Osteoblast (primary cell): ENCODE measurements around the gene SLC27A5. TPM values are rescaled to one million over a fixed set of nuclear protein-coding genes. Genes with fewer than 3 reads are reported as not detected.
"Not testable (repeated sequence)": the region's sequence is repeated elsewhere in the genome, so short reads cannot be mapped to it uniquely, and the experiment has no call there.

Experiments used
- DNase-seq: peaks from one replicate; pipeline ENCODE4 v3.0.0; 2011; ENCODE audit warnings: low spot score, mixed read lengths; ENCODE audit not compliant: insufficient read length; ENCODE audit errors: missing footprints
- H2AFZ ChIP-seq: 2 replicates; pipeline ENCODE4 v1.6.0; 2011; ENCODE audit warnings: mild to moderate bottlenecking, low read length
- H3K27ac ChIP-seq: 2 replicates; pipeline ENCODE4 v1.5.1; 2011; ENCODE audit warnings: mild to moderate bottlenecking, low read depth, low read length, moderate library complexity
- H3K27me3 ChIP-seq: 2 replicates; pipeline ENCODE4 v1.6.0; 2012; ENCODE audit warnings: mild to moderate bottlenecking, control low read depth, inconsistent platforms, low read length, moderate library complexity; ENCODE audit not compliant: insufficient read depth
- H3K36me3 ChIP-seq: 2 replicates; pipeline ENCODE4 v1.5.1; 2011; ENCODE audit warnings: mild to moderate bottlenecking, low read length, control low read depth, moderate library complexity; ENCODE audit not compliant: insufficient read depth
- H3K4me1 ChIP-seq: 2 replicates; pipeline ENCODE4 v1.5.1; 2011; ENCODE audit warnings: mild to moderate bottlenecking, low read length, control low read depth, moderate library complexity; ENCODE audit not compliant: insufficient read depth
- H3K4me2 ChIP-seq: 2 replicates; pipeline ENCODE4 v1.6.0; 2011; ENCODE audit warnings: mild to moderate bottlenecking, low read length; ENCODE audit not compliant: insufficient read depth
- H3K4me3 ChIP-seq: fragments of 200-600 bp; sonication (generic); 3 replicates; pipeline ENCODE4 v1.5.1; 2012; ENCODE audit warnings: mild to moderate bottlenecking, low read length, inconsistent platforms; ENCODE audit not compliant: insufficient read depth
- H3K79me2 ChIP-seq: 2 replicates; pipeline ENCODE4 v1.6.0; 2012; ENCODE audit warnings: mild to moderate bottlenecking, low read length, control low read depth, inconsistent platforms; ENCODE audit not compliant: insufficient read depth
- H3K9me3 ChIP-seq: 2 replicates; pipeline ENCODE4 v1.5.1; 2011; ENCODE audit warnings: low read depth, low read length, control low read depth
- H4K20me1 ChIP-seq: 2 replicates; pipeline ENCODE4 v1.6.0; 2012; ENCODE audit warnings: mild to moderate bottlenecking, low read length, control low read depth; ENCODE audit not compliant: insufficient read depth
- total RNA-seq: library from RNA; depleted of rRNA; stranded (reverse); fragments of >200 nt; gene quantifications from 2 replicates; pipeline ENCODE4 v1.2.3, GENCODE V29; 2012
- TF ChIP-seq, protein P1 (sequence below): IDR thresholded peaks from 2 replicates; pipeline ENCODE4 v1.5.1; 2011; ENCODE audit warnings: mild to moderate bottlenecking, low read depth, low read length, moderate library complexity; ENCODE audit errors: extremely low read depth

The SLC27A5 gene
- total RNA-seq, 1 donor = 6.5 TPM

DNA sequence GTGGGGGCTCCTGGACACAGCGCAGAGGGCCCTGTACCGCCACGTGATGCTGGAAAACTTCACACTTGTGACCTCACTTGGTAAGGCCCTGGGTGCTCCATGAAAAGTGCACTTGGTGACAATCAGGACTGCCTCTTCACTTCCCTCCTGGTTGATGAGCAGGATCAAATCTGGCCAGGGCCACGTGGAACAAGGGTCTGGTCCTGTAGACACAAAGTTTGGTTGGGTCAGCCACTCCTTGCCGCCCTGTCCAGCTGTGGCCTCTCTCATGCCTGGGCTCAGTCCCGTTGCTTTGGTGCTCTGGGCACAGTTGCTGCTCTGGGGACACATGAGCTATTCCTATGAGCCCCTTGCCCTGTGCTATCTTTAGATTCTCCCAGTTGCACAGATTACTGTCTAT is 58.0 kb downstream of the SLC27A5 start:
- H3K27me3 ChIP-seq = no peaks in the 10 kb centered on the region
- H3K27ac ChIP-seq = no peak overlapping the region
- H3K4me1 ChIP-seq = peaks cover 6% of the 10 kb centered on the region
- H3K9me3 ChIP-seq = no peaks in the 10 kb centered on the region
- peaks cover 17% of the 10 kb centered on the region for H3K36me3 ChIP-seq
- TF ChIP-seq, protein P1, sequence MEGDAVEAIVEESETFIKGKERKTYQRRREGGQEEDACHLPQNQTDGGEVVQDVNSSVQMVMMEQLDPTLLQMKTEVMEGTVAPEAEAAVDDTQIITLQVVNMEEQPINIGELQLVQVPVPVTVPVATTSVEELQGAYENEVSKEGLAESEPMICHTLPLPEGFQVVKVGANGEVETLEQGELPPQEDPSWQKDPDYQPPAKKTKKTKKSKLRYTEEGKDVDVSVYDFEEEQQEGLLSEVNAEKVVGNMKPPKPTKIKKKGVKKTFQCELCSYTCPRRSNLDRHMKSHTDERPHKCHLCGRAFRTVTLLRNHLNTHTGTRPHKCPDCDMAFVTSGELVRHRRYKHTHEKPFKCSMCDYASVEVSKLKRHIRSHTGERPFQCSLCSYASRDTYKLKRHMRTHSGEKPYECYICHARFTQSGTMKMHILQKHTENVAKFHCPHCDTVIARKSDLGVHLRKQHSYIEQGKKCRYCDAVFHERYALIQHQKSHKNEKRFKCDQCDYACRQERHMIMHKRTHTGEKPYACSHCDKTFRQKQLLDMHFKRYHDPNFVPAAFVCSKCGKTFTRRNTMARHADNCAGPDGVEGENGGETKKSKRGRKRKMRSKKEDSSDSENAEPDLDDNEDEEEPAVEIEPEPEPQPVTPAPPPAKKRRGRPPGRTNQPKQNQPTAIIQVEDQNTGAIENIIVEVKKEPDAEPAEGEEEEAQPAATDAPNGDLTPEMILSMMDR = no peak
- no peak overlapping the region for H3K4me3 ChIP-seq
- H3K79me2 ChIP-seq = peaks cover 2% of the 10 kb centered on the region
- no peak for DNase-seq
- H3K4me2 ChIP-seq = no peak overlapping the region
- no peak overlapping the region for H2AFZ ChIP-seq
- H4K20me1 ChIP-seq = no peaks in the 10 kb centered on the region

DNA sequence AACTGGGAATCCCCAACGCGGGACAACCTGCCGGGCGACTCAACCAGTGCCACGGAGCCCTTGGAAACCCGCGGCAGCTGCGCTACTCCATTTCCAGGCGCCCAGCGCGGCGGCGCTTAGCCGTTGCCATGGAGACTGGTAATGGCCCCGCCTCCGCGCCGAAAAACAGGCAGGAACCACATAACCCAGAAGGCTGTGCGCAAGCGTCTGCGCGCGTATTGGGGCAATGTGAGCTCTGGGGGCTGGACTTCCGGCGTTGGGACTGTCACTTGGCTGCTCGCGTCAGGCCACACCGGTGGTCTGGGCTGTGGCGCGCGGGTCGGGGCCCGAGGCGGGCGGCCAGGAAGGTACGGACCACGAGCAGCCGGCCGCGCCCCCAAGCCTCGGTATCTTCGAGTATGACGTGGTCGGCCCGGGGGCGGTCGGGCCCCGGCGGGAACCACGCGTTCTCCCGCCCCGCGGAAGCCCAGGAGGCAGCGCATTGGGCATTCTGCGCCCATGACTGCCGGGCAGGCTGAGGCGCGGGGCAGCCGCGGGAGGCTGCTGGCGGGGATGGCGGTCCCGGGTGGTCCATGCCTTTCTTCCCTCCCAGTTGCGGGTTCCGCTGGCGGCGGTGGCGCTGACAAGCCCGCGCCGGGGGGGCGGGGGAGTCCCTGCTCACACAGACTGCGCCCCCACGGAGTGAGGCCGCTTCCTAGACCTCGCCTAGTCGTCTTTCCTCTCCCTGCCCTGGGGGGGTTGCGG is 60.3 kb downstream of the SLC27A5 start, which contains the start of gene ZNF324B:
Gene ZNF324B, plus strand, starts transcription at position 265 of the 744 bp plus-strand sequence. CDS start 2,080 bp downstream, outside the sequence.
- peak within 1 kb of the TSS; percentile 92 for H3K4me3 ChIP-seq
- no peaks in the 10 kb centered on the region for H3K9me3 ChIP-seq
- peak within 1 kb of the TSS; percentile 96 for H3K4me2 ChIP-seq
- peak; percentile 99 for DNase-seq
- H3K79me2 ChIP-seq = peaks cover 2% of the 10 kb centered on the region
- H3K27me3 ChIP-seq = no peaks in the 10 kb centered on the region
- H3K36me3 ChIP-seq = peaks cover 15% of the 10 kb centered on the region
- peak within 1 kb of the TSS; percentile 41 for H3K27ac ChIP-seq
- peak within 1 kb of the TSS; percentile 97 for H2AFZ ChIP-seq
- H4K20me1 ChIP-seq = no peaks in the 10 kb centered on the region
- TF ChIP-seq, protein P1 = no peak
- peaks cover 6% of the 10 kb centered on the region for H3K4me1 ChIP-seq

DNA sequence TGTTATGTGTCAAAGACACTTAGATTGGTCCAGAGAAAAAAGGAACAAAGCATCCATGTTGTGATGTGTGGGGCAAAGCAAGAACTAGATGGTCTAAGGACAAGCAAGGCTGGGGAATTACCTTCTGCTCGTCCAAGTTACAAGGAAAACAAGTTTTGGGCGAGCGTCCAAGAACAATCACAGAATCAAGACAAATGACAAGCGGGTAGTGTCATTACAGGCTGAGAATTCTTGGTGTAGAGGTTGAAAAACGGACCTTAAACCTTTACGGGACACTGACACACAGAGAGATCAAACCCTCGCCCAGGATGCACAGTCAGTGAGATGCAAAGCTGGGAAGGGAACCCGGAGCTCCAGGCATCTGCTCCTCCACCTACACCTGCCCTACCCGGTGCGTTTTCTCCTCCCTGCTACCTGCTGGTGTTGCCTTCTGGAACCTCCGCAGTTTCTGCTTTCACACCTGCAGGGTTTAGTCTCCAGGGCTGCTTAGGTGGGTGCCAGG is 60.9 kb downstream of the SLC27A5 start:
- Histone ChIP-seq H3K4me3 (peak overlapping the region; percentile 92), H3K27me3 (no peaks in the 10 kb centered on the region), H2AFZ (peak overlapping the region; percentile 97), H3K4me1 (peaks cover 6% of the 10 kb centered on the region), H3K36me3 (peaks cover 11% of the 10 kb centered on the region), H3K4me2 (peak overlapping the region; percentile 96), H3K27ac (no peak overlapping the region), H3K79me2 (peaks cover 2% of the 10 kb centered on the region), H4K20me1 (no peaks in the 10 kb centered on the region), H3K9me3 (no peaks in the 10 kb centered on the region)
- TF ChIP-seq, protein P1 = no peak
- DNase-seq = no peak

DNA sequence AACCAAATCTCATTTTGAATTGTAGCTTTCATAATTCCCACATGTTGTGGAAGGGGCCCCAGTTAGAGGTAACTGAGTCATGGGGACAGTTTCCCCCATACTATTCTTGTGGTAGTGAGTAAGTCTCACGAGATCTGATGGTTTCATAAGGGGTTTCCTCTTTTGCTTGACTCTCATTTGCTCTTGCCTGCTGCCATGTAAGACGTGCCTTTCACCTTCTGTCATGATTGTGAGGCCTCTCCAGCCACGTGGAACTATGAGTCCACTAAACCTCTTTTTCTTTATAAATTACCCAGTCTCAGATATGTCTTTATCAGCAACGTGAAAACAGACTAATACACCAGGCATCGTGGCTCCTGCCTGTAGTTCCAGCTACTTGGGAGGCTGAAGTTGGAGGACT is 61.8 kb downstream of the SLC27A5 start:
- not testable (repeated sequence) for H3K27me3 ChIP-seq, H4K20me1 ChIP-seq, H3K27ac ChIP-seq, H3K4me3 ChIP-seq, H3K79me2 ChIP-seq, DNase-seq, H3K4me1 ChIP-seq, H3K4me2 ChIP-seq, H2AFZ ChIP-seq, H3K9me3 ChIP-seq
- H3K36me3 ChIP-seq = peaks cover 11% of the 10 kb centered on the region

DNA sequence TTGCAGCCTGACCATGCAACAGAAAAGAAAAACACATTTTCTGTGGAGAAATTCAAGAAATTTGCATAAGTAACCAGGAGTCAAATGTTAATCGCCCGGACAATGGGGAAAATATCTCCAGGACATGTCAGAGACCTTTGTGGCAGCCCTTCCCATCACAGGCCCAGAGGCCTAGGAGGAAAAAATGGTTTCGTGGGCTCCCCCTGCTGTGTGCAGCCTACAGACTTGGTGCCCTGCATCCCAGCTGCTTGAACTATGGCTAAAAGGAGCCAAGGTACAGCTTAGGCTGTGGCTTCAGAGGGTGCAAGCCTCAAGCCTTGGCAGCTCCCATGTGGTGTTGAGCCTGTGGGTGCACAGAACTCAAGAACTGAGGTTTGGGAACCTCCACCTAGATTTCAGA is 62.9 kb downstream of the SLC27A5 start:
- H3K27me3 ChIP-seq, H2AFZ ChIP-seq, H3K4me3 ChIP-seq, H3K4me2 ChIP-seq, H3K79me2 ChIP-seq, H3K27ac ChIP-seq, H4K20me1 ChIP-seq, DNase-seq, H3K36me3 ChIP-seq, H3K9me3 ChIP-seq, H3K4me1 ChIP-seq: not testable (repeated sequence)
